IMR-90 (cell line): Measurements from ENCODE around the gene TSSK2. TPM values are rescaled to one million over a fixed set of nuclear protein-coding genes. Genes with fewer than 3 reads are reported as not detected.
A peak's percentile ranks its signal among the peaks of the same experiment; 100 is the strongest.

Experiments
- ATAC-seq: fragments of 200-7000 bp; cut with Tn5 transposase; 2 replicates; pipeline ENCODE4 v1.9.1; 2020; ENCODE audit warnings: low read depth, mild to moderate bottlenecking, moderate library complexity
- BruUV-seq: library from RNA; stranded (reverse); fragments of 400-500 nt; replicated peaks from 2 replicates; lab custom pipeline; 2021; lab: Mats Ljungman, UMichigan
- CTCF ChIA-PET: fragments of 300-600 bp; formaldehyde crosslinking; extraction: SDS; loops from one replicate; lab custom pipeline; 2021; ENCODE audit warnings: antibody characterized with exemption; lab: Yijun Ruan, JAX
- POLR2A ChIA-PET: fragments of 300-600 bp; sonication (Branson Sonifier 250); formaldehyde crosslinking; loops from one replicate; lab custom pipeline; 2022; ENCODE audit warnings: antibody characterized with exemption; ENCODE audit not compliant: unreplicated experiment; lab: Charles Lee
- DNase-seq: peaks from one replicate; pipeline ENCODE4 v3.0.0; 2013
- H2AFZ ChIP-seq: replicated peaks from 2 replicates; pipeline ENCODE3; 2013; ENCODE audit warnings: low read length, mild to moderate bottlenecking; ENCODE audit not compliant: poor library complexity
- H2AK5ac ChIP-seq: 2 replicates; pipeline ENCODE4 v1.6.1; 2013; ENCODE audit warnings: low read depth, low read length, inconsistent platforms
- H2AK9ac ChIP-seq: replicated peaks from 2 replicates; pipeline ENCODE3; 2013; ENCODE audit warnings: mild to moderate bottlenecking, low read depth, low read length, moderate library complexity; ENCODE audit not compliant: poor library complexity
- H2BK120ac ChIP-seq: 2 replicates; pipeline ENCODE4 v1.6.1; 2013; ENCODE audit warnings: low read depth, low read length, inconsistent platforms
- H2BK15ac ChIP-seq: 3 replicates; pipeline ENCODE4 v1.6.1; 2013; ENCODE audit warnings: low read depth, low read length, inconsistent platforms
- H2BK20ac ChIP-seq: 2 replicates; pipeline ENCODE4 v1.6.1; 2013; ENCODE audit warnings: low read depth, mild to moderate bottlenecking, inconsistent platforms, low read length, moderate library complexity
- H2BK5ac ChIP-seq: 2 replicates; pipeline ENCODE4 v1.6.1; 2013; ENCODE audit warnings: mild to moderate bottlenecking, low read depth, low read length, inconsistent platforms; ENCODE audit not compliant: poor library complexity, severe bottlenecking
- H3K14ac ChIP-seq: replicated peaks from 2 replicates; pipeline ENCODE4 v1.6.1; 2013; ENCODE audit warnings: low read depth, low read length, inconsistent platforms
- H3K18ac ChIP-seq: 2 replicates; pipeline ENCODE4 v1.6.1; 2013; ENCODE audit warnings: low read depth, low read length, control low read depth
- H3K23ac ChIP-seq: 2 replicates; pipeline ENCODE4 v1.6.1; 2013; ENCODE audit warnings: low read depth, low read length, inconsistent platforms
- H3K27ac ChIP-seq: 2 replicates; pipeline ENCODE4 v1.5.1; 2013; ENCODE audit warnings: mild to moderate bottlenecking, control low read depth, low read length; ENCODE audit not compliant: insufficient read depth
- H3K27me3 ChIP-seq: 2 replicates; pipeline ENCODE4 v1.6.1; 2013; ENCODE audit warnings: low read length; ENCODE audit not compliant: control insufficient read depth, insufficient read depth
- H3K36me3 ChIP-seq: 2 replicates; pipeline ENCODE4 v1.6.1; 2013; ENCODE audit warnings: low read length, mixed read lengths; ENCODE audit not compliant: control insufficient read depth, insufficient read depth
- H3K4ac ChIP-seq: 2 replicates; pipeline ENCODE4 v1.6.1; 2013; ENCODE audit warnings: low read depth, low read length, inconsistent platforms
- H3K4me1 ChIP-seq: 2 replicates; pipeline ENCODE4 v1.6.1; 2013; ENCODE audit warnings: low read length, mixed read lengths; ENCODE audit not compliant: control insufficient read depth, insufficient read depth
- H3K4me2 ChIP-seq: 2 replicates; pipeline ENCODE4 v1.6.1; 2013; ENCODE audit warnings: low read depth, mild to moderate bottlenecking, control low read depth, low read length, moderate library complexity
- H3K4me3 ChIP-seq: 2 replicates; pipeline ENCODE4 v1.5.1; 2013; ENCODE audit warnings: low read depth, mild to moderate bottlenecking, control low read depth, low read length, moderate library complexity; ENCODE audit not compliant: insufficient read depth
- H3K56ac ChIP-seq: 2 replicates; pipeline ENCODE4 v1.6.1; 2013; ENCODE audit warnings: low read length, inconsistent platforms; ENCODE audit not compliant: insufficient read depth; ENCODE audit errors: extremely low read depth
- H3K79me1 ChIP-seq, 2 experiments: 2 replicates each; pipeline ENCODE4 v1.6.1; 2013; ENCODE audit warnings: low read length in 2 of 2, inconsistent platforms in 1 of 2, low read depth in 1 of 2
- H3K9ac ChIP-seq: 2 replicates; pipeline ENCODE4 v1.6.1; 2013; ENCODE audit warnings: low read depth, low read length, control low read depth
- H3K9me1 ChIP-seq: 2 replicates; pipeline ENCODE4 v1.6.1; 2013; ENCODE audit warnings: low read length, inconsistent platforms; ENCODE audit not compliant: insufficient read depth
- H3K9me3 ChIP-seq: 2 replicates; pipeline ENCODE4 v1.6.1; 2013; ENCODE audit warnings: low read length; ENCODE audit not compliant: control insufficient read depth, insufficient read depth
- H4K20me1 ChIP-seq: 2 replicates; pipeline ENCODE4 v1.6.1; 2013; ENCODE audit warnings: low read length, inconsistent platforms; ENCODE audit not compliant: insufficient read depth
- H4K5ac ChIP-seq: 2 replicates; pipeline ENCODE4 v1.6.1; 2013; ENCODE audit warnings: mild to moderate bottlenecking, low read depth, low read length, control low read depth
- H4K8ac ChIP-seq, 2 experiments: 2 replicates each; pipeline ENCODE4 v1.6.1; 2013; ENCODE audit warnings: low read depth in 2 of 2, low read length in 2 of 2, control low read depth in 1 of 2, inconsistent platforms in 1 of 2
- H4K91ac ChIP-seq: 2 replicates; pipeline ENCODE4 v1.6.1; 2013; ENCODE audit warnings: low read depth, low read length, inconsistent platforms; ENCODE audit not compliant: insufficient read depth
- CHD1 ChIP-seq: IDR thresholded peaks from 2 replicates; pipeline ENCODE4 v1.6.1; 2012; ENCODE audit warnings: low read depth, low read length, improper control_type of control experiment
- RCOR1 ChIP-seq: IDR thresholded peaks from 2 replicates; pipeline ENCODE4 v1.6.1; 2012; ENCODE audit warnings: mild to moderate bottlenecking, low read length, improper control_type of control experiment; ENCODE audit not compliant: insufficient replicate concordance
- USF2 ChIP-seq: fragments of 150-350 bp; IDR thresholded peaks from 2 replicates; pipeline ENCODE4 v1.6.1; 2017; ENCODE audit warnings: mild to moderate bottlenecking, antibody characterized with exemption, low read length, low read depth
- WGBS, 2 experiments: methylation state at CpG; one replicate each; pipeline versions ENCODE4 v1.1.5 to v1.1.7; 2013; ENCODE audit warnings: missing lambda C conversion rate in 2 of 2; ENCODE audit not compliant: insufficient read length in 1 of 2; ENCODE audit errors: extremely low coverage in 2 of 2; 5-methylcytosine and 5-hydroxymethylcytosine counted together
- dilution Hi-C: fragments of 300-500 bp; cut with HindIII; formaldehyde crosslinking; loops from one replicate; pipeline ENCODE4 v1.14.3; 2018; ENCODE audit warnings: low sequenced_read_pairs; ENCODE audit not compliant: unreplicated experiment
- in situ Hi-C: fragments of 300-500 bp; cut with MboI; formaldehyde crosslinking; loops from 3 replicates; pipeline ENCODE4 v1.14.3; 2019; ENCODE audit warnings: low sequenced_read_pairs, inconsistent platforms, mixed read lengths
- intact Hi-C: fragments of 100-400 bp; cut with micrococcal nuclease; formaldehyde crosslinking; loops from 2 replicates; pipeline ENCODE4 v1.10.0; 2022
- polyA plus RNA-seq, 3 experiments: library from polyadenylated mRNA; depleted of rRNA; stranded (reverse); fragments of >200 nt; gene quantifications; 2 replicates each; pipeline ENCODE4 v1.2.3, GENCODE V29; 2012; ENCODE audit warnings: low replicate concordance in 1 of 3
- total RNA-seq: library from RNA; depleted of rRNA; stranded (reverse); fragments of >200 nt; gene quantifications from 2 replicates; pipeline ENCODE4 v1.2.3, GENCODE V29; 2012

TSSK2 gene
- total and polyA plus RNA-seq, 2 of the 4 experiments (the other 2 are of a cell fraction) = not detected

- H3K14ac ChIP-seq = no peak overlapping the region
- BruUV-seq = no TSS peak
- H3K36me3 ChIP-seq = peaks cover 9% of the 10 kb centered on the region
- peak overlapping the region; percentile 28 for H2AK9ac ChIP-seq
- no peak overlapping the region for H4K91ac ChIP-seq
- peaks cover 3% of the 10 kb centered on the region; the same call in 1 of the 2 replicates for H3K9me3 ChIP-seq
- ATAC-seq (no peak), DNase-seq (no peak)
- no peak overlapping the region for H4K8ac ChIP-seq
- intact Hi-C loops (no loop called here), dilution Hi-C loops (no loop called here), in situ Hi-C loops (no loop called here)
- no peak overlapping the region for H3K4me3 ChIP-seq
- H2AFZ ChIP-seq = no peak overlapping the region
- no peak overlapping the region for H3K18ac ChIP-seq
- H2BK20ac ChIP-seq = no peak overlapping the region
- H2AK5ac ChIP-seq = no peak overlapping the region
- no peak for TF ChIP-seq RCOR1
- no peak for TF ChIP-seq CHD1
- TF ChIP-seq USF2 = no peak
- peaks cover 4% of the 10 kb centered on the region for H4K20me1 ChIP-seq
- no peak overlapping the region for H2BK5ac ChIP-seq
- H3K4ac ChIP-seq = no peak overlapping the region
- H3K4me2 ChIP-seq = no peak overlapping the region
- no peak overlapping the region for H2BK120ac ChIP-seq
- no peak overlapping the region for H3K56ac ChIP-seq
- H3K9me1 ChIP-seq = 0 out of 2 replicates have a peak, but pooled peaks cover 3% of the 10 kb centered on the region
- no peak overlapping the region for H3K23ac ChIP-seq
- 67% methylated on average over 4 of the region's 11 CpGs; no CpG with 5 or more reads in 1 of the 2 experiments for WGBS, 2 experiments
- peaks cover 7 to 25% of the 10 kb centered on the region in 2 experiments for H3K79me1 ChIP-seq
- POLR2A ChIA-PET = no interaction called here
- no peak overlapping the region for H3K27ac ChIP-seq
- peaks cover 39% of the 10 kb centered on the region for H3K27me3 ChIP-seq
- H3K9ac ChIP-seq = no peak overlapping the region
- CTCF ChIA-PET = no interaction called here
- no peak overlapping the region for H2BK15ac ChIP-seq
- H4K5ac ChIP-seq = no peak overlapping the region
- H3K4me1 ChIP-seq = no peaks in the 10 kb centered on the region
Observed at GRCh38 chr22:19146215-19146968, 15.3 kb downstream of the TSSK2 start.
